Sciatic nerve (tissue), 2 donors: ENCODE measurements around the gene WNT7B. TPM values are rescaled to one million over a fixed set of nuclear protein-coding genes. Genes with fewer than 3 reads are reported as not detected.

Experiments used
- ATAC-seq: fragments of 200-7000 bp; cut with Tn5 transposase; one replicate; pipeline ENCODE4 v1.9.1; 2020; ENCODE audit warnings: mild to moderate bottlenecking, moderate library complexity
- DNase-seq: peaks from one replicate; pipeline ENCODE4 v3.0.0-alpha.2; 2020; ENCODE audit warnings: low spot score
- intact Hi-C: fragments of 100-400 bp; cut with DNase I; formaldehyde crosslinking; loops from one replicate; pipeline ENCODE4 v1.14.2; 2022
- total RNA-seq: library from RNA; stranded (reverse); fragmentation: NEBNext Ultra II Directional; extraction: Animal tissue kit (Norgen Biotek cat#: 25700); gene quantifications from one replicate; pipeline ENCODE4 v1.2.1, GENCODE V29; 2021
- donor health status: DM: no; HTN: no; CAD: no.
- donor health status: DM: no; HTN: no; CAD: no.

Gene WNT7B
- total RNA-seq, 1 donor from 2014 or later, result not detected

DNA sequence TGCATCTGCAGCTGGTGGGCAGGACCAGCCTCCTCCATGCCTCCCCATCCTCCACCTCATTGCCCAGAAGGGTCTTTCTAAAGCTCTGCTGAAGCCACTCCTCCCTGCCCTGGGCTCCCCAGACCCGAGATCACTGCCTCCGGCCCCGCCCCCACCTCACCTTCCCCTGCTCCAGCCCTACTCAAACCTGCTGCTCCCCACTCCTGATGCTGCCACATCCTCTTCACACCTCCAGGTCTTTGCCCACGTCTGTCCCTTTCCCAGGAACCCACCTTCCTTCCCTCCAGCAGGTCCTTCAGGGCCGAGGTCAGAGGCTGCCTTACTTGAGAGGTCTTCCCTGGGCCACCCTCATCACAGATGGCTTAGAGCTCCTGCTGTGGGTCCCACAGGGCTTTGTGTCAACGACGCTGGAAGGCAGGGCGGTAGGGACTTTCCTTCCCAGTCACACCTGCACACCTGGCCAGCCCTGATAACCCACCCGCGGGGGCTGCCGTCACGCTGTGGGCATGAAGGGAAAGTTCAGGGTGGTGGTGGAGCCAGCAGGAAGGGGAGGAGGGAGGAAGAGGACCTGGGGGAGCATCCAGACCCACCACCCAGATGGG, 11.9 kb downstream of the WNT7B start:
- no peak for ATAC-seq
- intact Hi-C loops, result no loop called here

DNA sequence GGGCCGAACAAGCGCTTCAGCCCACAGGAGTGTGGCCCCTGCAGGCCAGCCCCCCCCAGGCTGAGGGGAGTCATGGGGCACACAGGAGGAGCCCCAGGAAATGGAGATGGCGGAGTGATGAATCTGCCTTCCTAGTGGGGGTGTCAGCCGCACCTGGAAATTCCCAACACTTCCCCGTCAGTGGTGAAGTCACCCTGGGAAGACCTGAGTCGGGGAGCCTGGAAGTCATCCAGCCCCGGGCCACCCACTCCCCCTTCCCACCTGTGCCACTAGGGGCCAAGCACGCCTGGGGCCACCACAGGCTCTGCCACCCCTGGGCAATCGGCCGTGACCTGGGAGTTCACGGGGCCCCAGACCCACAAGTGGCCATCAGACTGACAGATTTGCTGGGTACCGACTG, 12.6 kb downstream of the WNT7B start:
- ATAC-seq (no peak), DNase-seq (no peak)
- intact Hi-C loops, result no loop called here

More for the DNA sequence above, 11.9 kb downstream of the WNT7B start:
- no peak for DNase-seq

DNA sequence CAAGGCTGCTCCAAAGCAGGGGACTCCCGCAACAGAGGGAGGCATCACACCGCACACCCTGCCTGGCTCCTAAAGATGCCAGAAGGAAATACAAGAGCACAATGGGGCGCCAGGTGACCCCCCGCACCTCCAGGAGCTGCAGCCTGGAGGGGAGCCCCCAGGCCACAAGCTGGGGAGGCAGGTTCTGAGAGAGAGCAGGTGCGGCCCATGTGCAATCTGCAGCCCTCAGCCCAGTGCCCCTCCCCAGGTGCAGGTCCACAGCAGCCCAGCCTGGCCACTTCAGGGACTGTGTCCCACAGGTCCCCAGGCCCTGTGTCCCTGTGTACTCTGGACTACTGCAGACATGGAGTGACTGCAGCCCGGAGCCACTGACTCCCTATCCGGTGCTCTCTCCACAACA, 13.1 kb downstream of the WNT7B start:
- intact Hi-C loops, result no loop called here
- DNase-seq, result no peak

DNA sequence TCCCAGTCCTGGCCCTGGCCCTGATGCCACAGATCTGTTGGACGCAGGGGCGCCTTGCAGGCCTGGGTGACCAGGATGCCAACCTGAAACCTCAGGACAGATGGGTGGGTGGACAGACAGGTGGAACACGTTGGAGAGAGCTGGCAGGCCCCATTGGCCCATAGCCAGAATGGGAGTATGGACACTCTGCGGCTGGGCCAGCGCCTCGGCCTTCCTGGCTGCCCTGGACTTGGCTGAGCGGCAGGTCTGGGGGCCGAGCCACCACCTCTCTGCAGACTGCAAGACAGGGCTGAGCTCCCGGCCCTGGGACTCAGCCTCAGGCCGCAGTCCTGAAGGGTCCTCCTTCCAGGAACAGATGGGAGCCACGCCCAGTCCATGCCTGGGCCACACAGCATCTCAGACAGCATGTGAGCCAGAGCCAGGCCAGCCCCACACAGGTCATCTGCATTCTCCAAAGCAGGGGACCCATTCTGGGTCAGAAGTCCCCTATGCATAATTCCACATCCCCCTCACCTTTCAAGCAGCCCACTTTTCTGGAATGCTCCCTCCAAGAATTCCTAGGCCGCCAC, 14.1 kb downstream of the WNT7B start:
- ATAC-seq (no peak), DNase-seq (no peak)
- intact Hi-C loops, result no loop called here

More for the DNA sequence above, 13.1 kb downstream of the WNT7B start:
- no peak for ATAC-seq

DNA sequence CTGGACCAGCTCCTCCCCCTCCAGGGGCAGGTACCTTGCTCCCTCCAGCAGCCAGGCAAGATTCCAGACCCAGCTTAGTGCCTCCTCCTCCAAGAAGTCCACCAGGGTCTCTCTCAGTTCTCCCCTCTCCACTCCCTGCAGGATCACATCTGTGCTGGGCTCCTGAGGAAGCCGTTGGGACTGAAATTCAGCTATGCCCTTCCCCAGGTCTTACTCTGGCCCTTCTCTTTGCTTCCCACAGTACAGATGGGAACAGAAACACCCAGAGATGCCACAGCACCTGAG, 14.6 kb downstream of the WNT7B start:
- DNase-seq (no peak), ATAC-seq (no peak)
- intact Hi-C loops, result no loop called here

DNA sequence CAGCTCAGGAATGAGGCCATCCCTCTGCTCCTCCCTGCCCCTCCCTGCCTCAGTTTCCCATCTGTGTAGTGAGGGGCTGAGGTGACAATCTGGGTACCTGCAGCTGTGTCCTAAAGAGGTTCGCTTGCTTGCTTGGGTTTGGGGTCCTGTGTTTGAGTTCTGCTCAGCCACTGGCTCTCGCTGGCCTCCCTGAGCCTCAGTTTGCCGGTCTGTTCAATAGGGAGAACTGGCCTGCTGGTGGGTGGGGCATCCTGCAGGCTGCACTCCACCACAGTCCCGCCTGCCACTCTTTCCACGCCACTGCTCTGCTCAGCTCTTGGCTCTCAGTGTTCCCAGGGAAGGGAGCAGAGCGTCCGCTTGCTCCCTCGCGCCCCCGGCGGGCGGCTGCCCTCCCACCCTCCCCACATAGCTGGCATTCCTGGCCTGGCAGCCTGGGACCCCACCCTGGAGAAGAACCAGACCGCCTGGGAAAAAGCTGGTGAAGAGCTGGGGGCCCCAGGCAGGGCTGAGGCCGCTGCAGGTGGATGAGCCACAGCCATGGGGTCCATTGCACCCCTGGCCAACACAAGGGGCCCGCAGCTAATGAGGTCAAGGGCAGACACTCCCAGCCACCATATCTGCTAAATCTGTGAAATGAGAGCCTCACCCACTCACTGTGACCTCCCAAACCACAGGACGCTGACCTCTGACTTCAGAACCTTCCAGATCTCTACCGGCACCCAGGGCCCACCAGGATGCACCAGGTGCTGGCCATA, 15.1 kb downstream of the WNT7B start:
- ATAC-seq, result no peak
- intact Hi-C loops, result no loop called here

DNA sequence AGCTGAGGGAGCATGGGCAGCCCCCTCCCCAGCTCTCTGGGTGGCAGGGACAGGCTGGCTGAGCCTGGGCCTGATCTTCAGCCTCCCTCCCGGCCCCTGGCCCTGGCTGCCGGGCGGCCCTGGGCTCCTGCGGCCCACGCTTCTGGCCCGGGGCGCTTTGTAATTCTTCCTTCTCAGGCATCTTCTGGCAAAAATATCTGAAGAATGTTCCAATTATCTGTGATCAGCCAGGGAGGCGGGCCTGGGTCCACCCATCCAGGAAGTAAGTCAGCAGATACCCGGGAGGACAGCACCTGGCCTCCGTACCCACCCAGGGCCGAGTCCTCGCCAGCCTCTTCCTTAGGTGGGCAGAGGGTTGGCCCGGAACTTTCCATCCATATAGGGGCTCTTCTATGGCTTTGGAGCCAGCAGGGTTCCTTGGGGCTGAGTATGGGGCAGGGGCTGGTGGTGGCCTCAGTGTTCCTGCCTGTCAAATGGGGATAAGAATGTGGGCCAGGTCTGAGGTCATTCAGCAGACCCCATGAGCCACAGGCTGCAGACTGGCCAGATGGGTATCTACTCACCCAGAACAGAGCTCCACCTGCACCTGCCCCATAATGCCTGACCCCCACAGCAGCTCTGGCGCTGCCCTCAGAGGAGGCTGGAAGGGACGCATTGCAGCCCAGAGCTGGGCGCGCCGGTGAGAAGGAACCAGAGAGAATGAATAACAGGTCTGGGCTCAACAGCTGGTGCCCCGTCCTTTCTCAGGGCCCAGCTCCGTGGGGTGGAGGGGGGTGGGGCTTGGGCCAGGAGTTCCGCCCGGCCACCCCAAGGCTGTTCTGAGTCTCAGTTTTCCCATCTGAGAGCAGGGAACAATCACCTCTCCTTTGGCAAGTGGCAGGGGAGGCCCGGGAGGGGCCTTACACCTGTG, 16.2 kb downstream of the WNT7B start:
- ATAC-seq (no peak), DNase-seq (no peak)
- intact Hi-C loops, result no loop called here

More for the DNA sequence above, 15.1 kb downstream of the WNT7B start:
- no peak for DNase-seq

DNA sequence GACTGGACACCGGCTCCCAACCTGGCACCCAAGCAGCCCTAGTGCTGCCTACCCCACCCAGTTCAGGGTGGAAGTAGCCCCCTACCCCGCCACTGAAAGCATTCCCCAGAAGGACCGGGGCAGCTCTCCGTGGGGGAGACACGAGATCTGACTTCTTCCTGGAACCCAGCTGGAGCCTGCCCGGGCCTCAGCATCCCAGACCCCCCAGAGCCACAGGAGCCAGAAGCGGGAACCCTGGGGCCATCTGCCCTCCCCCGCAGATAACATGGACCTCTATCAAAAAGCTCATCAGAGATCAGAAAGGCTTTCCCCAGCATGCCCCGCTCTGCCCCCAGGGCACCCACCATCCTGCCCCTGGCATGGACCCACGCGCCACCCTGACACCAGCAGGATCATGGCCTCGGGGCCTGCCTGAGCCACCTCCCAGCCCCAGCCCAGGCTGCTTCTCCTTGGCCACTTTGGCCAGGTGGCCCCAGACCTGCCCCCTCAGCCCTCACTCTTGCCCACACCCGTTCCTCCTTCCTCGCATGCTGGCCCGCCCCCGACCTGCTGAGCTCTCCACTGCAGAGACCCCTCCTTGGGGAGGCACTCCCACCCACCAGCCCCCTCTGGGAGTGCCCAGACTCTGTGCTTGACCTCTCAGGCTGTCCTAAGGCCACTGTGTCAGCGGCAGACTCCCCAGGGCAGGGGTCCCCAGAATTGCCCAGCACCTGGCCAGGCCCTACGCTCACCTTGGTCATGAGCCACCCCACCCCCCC, 17.1 kb downstream of the WNT7B start:
- no peak for ATAC-seq
- intact Hi-C loops, result no loop called here
- DNase-seq, result no peak

DNA sequence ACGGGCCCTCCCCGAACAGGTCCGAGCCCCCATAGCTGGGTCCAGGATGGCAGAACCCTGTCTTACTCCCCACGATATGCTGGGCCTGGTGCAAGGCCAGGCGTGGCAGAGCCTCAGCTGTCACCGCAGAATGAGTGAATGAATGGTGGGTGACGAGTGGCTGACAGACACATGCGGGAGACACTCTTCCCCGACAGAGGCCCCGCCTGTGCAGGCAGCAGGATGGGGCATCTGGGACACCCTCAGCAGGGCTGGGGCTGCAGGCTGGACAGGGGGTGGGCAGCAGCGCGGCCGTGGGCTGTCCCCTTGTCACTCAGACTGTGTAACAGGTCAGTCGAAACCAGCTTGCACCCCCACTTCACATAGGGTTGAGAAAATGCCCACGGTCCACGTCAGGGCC, 18.0 kb downstream of the WNT7B start:
- intact Hi-C loops, result no loop called here
- ATAC-seq, result no peak

DNA sequence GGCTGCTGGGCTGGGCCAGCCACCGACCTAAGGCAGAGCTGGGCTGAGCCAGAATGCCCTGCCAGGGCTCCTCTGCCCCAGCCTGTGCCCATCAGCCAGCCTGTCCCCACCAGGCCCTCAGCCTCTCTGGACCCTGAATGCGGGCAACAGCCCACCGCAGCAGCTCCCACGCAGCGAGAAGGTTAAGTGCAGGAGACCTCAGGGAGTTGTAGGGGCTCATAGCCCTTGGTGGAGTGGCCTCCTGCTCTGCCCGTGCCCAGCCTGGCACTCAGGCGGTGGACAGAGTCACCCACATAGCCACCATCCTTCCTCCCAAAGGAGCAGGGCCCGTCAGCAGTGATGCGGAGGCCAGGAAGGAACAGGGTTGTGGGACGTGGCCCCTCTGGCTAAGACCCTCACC, 19.1 kb downstream of the WNT7B start:
- ATAC-seq (no peak), DNase-seq (no peak)
- intact Hi-C loops, result no loop called here

More for the DNA sequence above, 18.0 kb downstream of the WNT7B start:
- no peak for DNase-seq

DNA sequence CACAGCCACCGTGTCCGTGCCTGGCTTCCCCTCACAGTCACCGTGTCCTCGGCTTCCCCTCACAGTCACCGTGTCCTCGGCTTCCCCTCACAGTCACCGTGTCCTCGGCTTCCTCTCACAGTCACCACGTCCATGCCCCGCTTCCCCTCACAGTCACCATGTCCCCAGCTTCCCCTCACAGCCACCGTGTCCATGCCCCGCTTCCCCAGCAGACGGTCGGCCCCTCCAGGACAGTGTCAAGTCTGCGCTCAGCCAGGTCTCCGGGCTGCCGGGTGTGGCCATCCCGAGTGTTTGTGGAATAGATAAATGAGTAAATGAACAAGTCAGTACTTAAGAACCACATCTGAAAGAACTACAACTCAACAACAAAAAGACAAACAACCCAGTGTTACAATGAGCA, 23.8 kb downstream of the WNT7B start:
- intact Hi-C loops, result no loop called here
- ATAC-seq (no peak), DNase-seq (no peak)

DNA sequence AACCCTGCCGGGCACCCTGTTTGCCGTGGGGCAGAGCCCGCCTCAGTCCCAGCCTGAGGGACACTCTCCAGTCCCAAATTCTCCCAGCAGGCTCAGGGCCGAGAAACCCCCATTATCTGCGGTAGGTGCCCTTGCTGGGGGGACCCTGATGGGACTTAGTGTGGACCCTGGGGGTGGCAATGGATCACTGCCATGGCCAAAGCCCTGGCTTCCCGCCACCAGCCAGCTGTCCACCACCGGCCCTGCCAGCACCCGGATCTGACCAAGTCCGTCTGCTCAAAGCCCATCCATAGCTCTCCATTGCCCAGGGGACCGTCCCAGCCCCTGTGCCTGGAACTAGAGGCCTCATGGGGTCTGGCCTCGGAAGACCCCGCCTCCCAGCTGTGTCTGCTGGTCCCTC, 24.4 kb downstream of the WNT7B start:
- intact Hi-C loops, result no loop called here
- ATAC-seq, result no peak
- no peak for DNase-seq

DNA sequence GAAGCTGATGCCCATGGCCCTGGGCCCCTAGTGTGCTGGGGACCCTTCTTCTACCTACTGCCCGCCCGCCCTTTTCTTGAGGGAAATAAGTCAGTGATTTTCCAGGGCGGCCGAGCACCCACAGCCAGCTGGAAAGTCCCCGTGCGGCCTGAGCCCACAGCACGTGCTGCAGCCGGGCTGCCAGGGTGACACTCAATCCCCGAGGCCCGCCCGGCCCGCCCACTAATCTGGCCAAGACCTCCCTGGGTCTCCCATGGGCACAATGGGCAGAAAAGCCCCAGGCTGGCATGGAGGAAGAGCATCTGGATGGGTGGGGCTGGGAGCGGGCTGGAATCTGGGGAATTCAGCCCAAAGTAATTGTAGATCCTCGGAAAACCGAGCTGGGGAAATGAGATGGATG, 24.8 kb downstream of the WNT7B start:
- intact Hi-C loops, result no loop called here
- ATAC-seq (no peak), DNase-seq (no peak)

DNA sequence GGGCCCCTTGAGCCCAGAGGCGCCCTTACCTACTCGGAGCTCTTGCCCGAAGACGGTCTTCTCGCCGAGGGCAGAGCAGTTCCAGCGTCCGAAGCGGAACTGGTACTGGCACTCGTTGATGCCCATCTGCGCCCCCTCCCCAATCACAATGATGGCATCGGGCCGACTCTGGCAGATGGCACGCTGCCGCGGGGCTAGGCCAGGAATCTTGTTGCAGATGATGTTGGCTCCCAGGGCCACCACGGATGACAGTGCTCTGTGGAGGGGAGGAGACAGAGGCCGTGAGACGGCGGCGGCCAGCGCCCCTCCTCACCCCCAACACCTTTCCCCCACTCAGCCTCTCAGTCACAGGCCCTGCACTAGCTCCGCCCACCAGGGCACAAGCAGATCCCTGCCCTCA, 27.1 kb downstream of the WNT7B start:
- no peak for DNase-seq
- intact Hi-C loops, result no loop called here
- no peak for ATAC-seq

DNA sequence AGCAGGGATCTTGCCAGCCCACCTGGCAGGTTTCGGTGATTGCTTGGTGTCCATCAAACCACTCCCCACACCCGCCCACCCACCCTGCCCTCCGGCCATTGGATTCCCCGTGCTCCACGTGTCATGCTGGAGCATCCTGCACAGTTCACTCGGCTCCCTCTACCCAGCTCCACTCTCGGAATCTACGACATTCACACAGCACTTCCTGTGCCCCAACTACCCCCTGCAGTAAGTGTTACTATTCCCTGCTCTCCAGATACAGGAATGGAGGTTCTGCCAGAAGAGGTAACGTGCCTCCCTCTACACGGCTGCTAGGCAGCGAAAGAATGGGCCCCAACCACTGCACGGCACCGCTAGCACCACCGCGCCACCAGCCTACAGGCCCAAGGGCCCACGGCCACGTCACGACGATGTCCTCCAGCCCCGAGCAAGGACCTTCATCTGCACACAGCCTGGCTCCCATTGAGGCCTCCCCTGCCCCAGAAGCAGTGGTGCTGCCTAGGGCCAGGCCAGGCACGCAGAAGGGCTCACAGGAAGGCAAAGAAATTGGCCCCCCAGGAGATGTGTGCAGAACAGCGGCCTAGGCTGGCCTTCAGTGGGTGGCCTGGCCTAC, 27.6 kb downstream of the WNT7B start:
- no peak for DNase-seq
- intact Hi-C loops, result no loop called here
- no peak for ATAC-seq

DNA sequence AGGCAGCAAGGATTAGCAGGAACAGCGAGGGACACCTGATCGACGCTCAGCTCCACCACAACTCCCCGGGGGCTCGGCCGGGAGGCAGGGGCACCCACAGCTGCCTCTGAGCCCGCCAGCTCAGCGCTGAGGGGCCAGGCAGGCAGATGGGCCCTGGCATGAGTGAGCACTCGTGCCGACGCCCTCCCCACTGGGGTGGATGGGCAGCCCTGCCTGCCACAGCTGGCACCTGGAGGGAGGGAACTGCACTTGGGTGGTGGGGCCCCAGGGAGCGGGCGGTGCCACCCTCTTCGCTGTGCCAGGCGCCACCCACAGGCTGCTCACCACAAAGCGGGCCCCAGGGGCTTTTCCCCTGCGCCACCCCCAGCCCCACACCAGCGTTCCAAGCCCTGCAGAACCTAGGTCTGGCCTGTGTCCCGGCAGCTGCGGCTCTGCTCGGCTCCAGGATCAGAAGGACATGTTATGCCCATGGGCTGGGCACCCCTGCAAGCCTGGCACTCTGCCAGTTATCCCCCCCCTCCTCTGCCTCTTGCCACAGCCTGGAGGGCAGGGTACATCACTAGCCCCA, 28.8 kb downstream of the WNT7B start:
- intact Hi-C loops, result no loop called here
- no peak for DNase-seq
- no peak for ATAC-seq

DNA sequence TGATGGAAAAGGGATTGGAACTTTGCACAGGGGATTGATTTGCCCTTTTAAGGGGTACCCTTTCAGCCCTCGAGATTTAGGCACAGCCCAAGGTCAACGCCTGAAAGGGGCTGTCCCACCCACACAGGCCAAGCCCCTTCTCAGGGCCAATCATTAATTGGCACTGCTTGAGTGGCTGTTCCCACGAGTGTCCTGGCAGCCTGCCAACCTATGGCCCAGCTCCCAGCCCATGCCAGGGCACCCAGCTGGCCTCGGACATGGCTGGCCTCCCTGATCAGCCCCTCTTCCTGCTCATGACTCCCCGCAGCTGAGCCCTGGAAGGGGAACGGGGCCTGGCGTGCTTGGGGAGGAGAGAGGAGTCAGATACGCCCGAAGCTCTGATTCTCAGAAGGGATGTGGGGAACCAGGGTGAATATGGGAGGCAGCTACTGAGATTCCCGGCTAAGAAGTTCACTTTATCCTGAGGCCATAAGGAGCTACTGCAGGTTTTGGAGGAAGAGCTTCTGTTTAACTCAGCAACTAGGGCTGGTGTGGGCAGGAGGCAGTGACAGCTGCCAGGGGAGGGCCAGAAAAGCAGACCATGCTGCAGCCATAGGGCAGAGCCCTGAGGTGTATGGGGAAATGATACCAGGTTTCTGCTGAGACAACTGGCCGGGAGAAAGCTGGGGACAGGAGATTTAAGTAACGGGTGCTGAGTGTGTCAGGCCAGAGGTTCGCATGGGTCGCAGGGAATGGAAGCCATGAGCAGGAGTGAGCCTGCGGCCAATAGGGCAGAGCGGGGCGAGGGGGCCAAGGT, 30.0 kb downstream of the WNT7B start:
- no peak for ATAC-seq

More for the DNA sequence above, 30.0 kb downstream of the WNT7B start:
- no peak for DNase-seq
- intact Hi-C loops, result no loop called here
